Erythroblast (primary cell): ENCODE data around the gene NCOA5.

Experiments
- GATA1 ChIP-seq: IDR thresholded peaks from 2 replicates; pipeline ENCODE4 v1.6.1; 2011; ENCODE audit warnings: low read depth, mild to moderate bottlenecking, control low read depth, low read length, moderate library complexity
- POLR2A ChIP-seq: IDR thresholded peaks from 2 replicates; pipeline ENCODE4 v1.6.1; 2011; ENCODE audit warnings: mild to moderate bottlenecking, low read length

DNA sequence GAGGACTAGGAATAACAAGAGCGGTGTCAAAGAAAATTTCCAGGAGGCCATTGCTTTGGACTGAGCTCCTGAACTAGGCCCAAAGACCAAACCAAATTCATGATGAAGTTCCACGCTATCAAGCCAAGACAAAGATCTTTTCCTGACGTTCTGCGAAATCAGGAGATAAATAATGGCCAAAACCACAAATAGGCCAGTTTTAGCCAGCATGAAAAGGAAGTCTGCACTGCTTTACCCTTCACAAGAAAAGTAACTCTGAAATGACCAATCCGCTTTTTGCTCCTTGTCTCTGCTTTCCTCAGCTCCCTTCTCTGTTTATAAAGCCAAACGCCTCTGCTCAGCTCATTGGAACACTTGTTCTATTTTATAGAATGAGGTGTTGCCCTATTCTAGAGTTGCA, 6.7 kb downstream of the NCOA5 start:
- no peak for TF ChIP-seq POLR2A
- TF ChIP-seq GATA1 = no peak
